ENCODE measurements around the gene NFX1. TPM values are rescaled to one million over a fixed set of nuclear protein-coding genes. Genes with fewer than 3 reads are reported as not detected.

The NFX1 gene
- 18.6 and 19.4 TPM in 2 replicates for total RNA-seq

GRCh38 chr9:33290247-33291030 is at the start of gene NFX1:
NFX1 (plus strand) TSS chr9:33290516; CDS start chr9:33290573, 57 bp downstream.

GRCh38 chr9:33264473-33265177 is 25.7 kb upstream of the NFX1 start, which contains the start of the genes BAG1 and CHMP5:
BAG1 (minus strand) TSS chr9:33264708.
CHMP5 (plus strand) TSS chr9:33265049; CDS start chr9:33265079, 30 bp downstream.

GRCh38 chr9:33402371-33402770 is 112.1 kb downstream of the NFX1 start, which contains the start of gene AQP7:
AQP7 (minus strand) TSS chr9:33402568; CDS start chr9:33401262, 1,306 bp downstream.

Other genes with a start within 250 kb of the NFX1 start
- gene SMU1, start 213.8 kb upstream of the NFX1 start, total RNA-seq: 35.8 and 42.2 TPM in 2 replicates
- 37.2 and 51.6 TPM in 2 replicates for gene B4GALT1, start 123.2 kb upstream of the NFX1 start, total RNA-seq
- gene SPINK4, start 50.3 kb upstream of the NFX1 start, total RNA-seq: not detected in 2 replicates
- 14.0 and 19.2 TPM in 2 replicates for gene BAG1, start 25.8 kb upstream of the NFX1 start, total RNA-seq
- 129 and 156 TPM in 2 replicates for gene CHMP5, start 25.5 kb upstream of the NFX1 start, total RNA-seq
- 0.19 TPM in 1 of 2 replicates, not detected in the other for gene AQP7, start 112.1 kb downstream of the NFX1 start, total RNA-seq
- gene AQP3, start 157.1 kb downstream of the NFX1 start, total RNA-seq: 0.85 and 0.96 TPM in 2 replicates
- 19.4 and 45.8 TPM in 2 replicates for gene NOL6, start 183.4 kb downstream of the NFX1 start, total RNA-seq
- gene ANKRD18B, start 233.7 kb downstream of the NFX1 start, total RNA-seq: 2.8 and 8.2 TPM in 2 replicates

Data from regular cardiac myocyte (primary cell).